NOMO-1 treated with dmso at 0.1 percent for 144 hours (cell line): ENCODE measurements around the gene BOLA1.
"Not testable (repeated sequence)": the region's sequence is repeated elsewhere in the genome, so short reads cannot be mapped to it uniquely, and the experiment has no call there.

Experiments
- DNase-seq: peaks from one replicate; lab custom pipeline; 2025; ENCODE audit not compliant: unreplicated experiment; lab: John Stamatoyannopoulos, UW

BOLA1 gene

GRCh38 chr1:149886396-149887195 lies 12.8 kb upstream of the BOLA1 start:
- DNase-seq: peak; percentile 96

- not testable (repeated sequence) for DNase-seq
These were observed 12.2 kb upstream of the BOLA1 start for GRCh38 chr1:149887196-149887455.

- DNase-seq: peak; percentile 95
These were observed 11.7 kb upstream of the BOLA1 start for GRCh38 chr1:149887456-149888246.

- peak; percentile 86 for DNase-seq
These were observed 10.9 kb upstream of the BOLA1 start for GRCh38 chr1:149888247-149888998.

GRCh38 chr1:149888999-149889289 lies 10.4 kb upstream of the BOLA1 start:
- no peak for DNase-seq

- no peak for DNase-seq
These were observed 2.8 kb upstream of the BOLA1 start for GRCh38 chr1:149896575-149896974.

GRCh38 chr1:149903836-149904491 lies 4.6 kb downstream of the BOLA1 start:
- no peak for DNase-seq

- no peak for DNase-seq
These were observed 7.3 kb downstream of the BOLA1 start for GRCh38 chr1:149906570-149907075.

GRCh38 chr1:149914545-149914944 lies 15.2 kb downstream of the BOLA1 start:
- no peak for DNase-seq

GRCh38 chr1:149915429-149916192 lies 16.2 kb downstream of the BOLA1 start:
- DNase-seq: no peak

GRCh38 chr1:149916193-149916897 lies 17.0 kb downstream of the BOLA1 start:
- DNase-seq: no peak

GRCh38 chr1:149916898-149917252 lies 17.5 kb downstream of the BOLA1 start:
- no peak for DNase-seq

GRCh38 chr1:149917571-149918144 lies 18.3 kb downstream of the BOLA1 start, which contains the start of gene SV2A:
Gene SV2A, minus strand, starts transcription at chr1:149917844. Its CDS starts 4,004 bp downstream, at chr1:149913840.
- no peak for DNase-seq

- DNase-seq: no peak
These were observed 24.3 kb downstream of the BOLA1 start for GRCh38 chr1:149923626-149924025.

GRCh38 chr1:149925345-149925744 lies 26.0 kb downstream of the BOLA1 start:
- DNase-seq: no peak

- DNase-seq: no peak
These were observed 26.4 kb downstream of the BOLA1 start for GRCh38 chr1:149925751-149926150.

- no peak for DNase-seq
These were observed 26.9 kb downstream of the BOLA1 start for GRCh38 chr1:149926296-149926695.

- no peak for DNase-seq
These were observed 27.7 kb downstream of the BOLA1 start for GRCh38 chr1:149927056-149927562.
